ENCODE results near the gene SLC26A1. TPM values are rescaled to one million over a fixed set of nuclear protein-coding genes. Genes with fewer than 3 reads are reported as not detected.

Gene SLC26A1
- total and polyA plus RNA-seq, 2 experiments from 2014 or later: 0.22 to 1.8 TPM

- Histone ChIP-seq H3K9me2 (ENCODE audit: insufficient read depth) (no peaks in the 10 kb centered on the region), H2AFZ (no peak overlapping the region), H3K9me3 (ENCODE audit: low read depth) (no peaks in the 10 kb centered on the region), H3K79me2 (ENCODE audit: insufficient read depth) (no peaks in the 10 kb centered on the region), H3K4me2 (ENCODE audit: unreplicated experiment) (no peak overlapping the region), H3K9ac (no peak overlapping the region), H3K27ac (no peak overlapping the region), H4K20me1 (ENCODE audit: insufficient read depth) (no peaks in the 10 kb centered on the region), H3K4me3 (no peak overlapping the region), H3F3A (ENCODE audit: insufficient read depth) (no peaks in the 10 kb centered on the region; the same call in 1 of the 2 replicates), H3K27me3 (replicated peaks; ENCODE audit: insufficient read depth) (no peaks in the 10 kb centered on the region), H3K36me3 (ENCODE audit: low read depth) (no peaks in the 10 kb centered on the region), H3K4me1 (ENCODE audit: insufficient read depth) (no peaks in the 10 kb centered on the region)
- DNase-seq: no peak
- TF ChIP-seq EZH2phosphoT487 (IDR thresholded peaks at IDR 0.05; ENCODE audit: insufficient read depth, low read depth) (no peak), EZH2 (IDR thresholded peaks at IDR 0.05; ENCODE audit: insufficient read depth, poor library complexity, severe bottlenecking) (no peak)
- in situ Hi-C loops (cut with MboI): no loop called here
- WGBS, 2 experiments (ENCODE audit: low coverage in 1 of 2, low lambda C conversion rate in 2 of 2, missing lambda C conversion rate in 2 of 2): 92 to 95% methylated on average over 5 to 15 of the region's 17 CpGs
These were observed 34.9 kb downstream of the SLC26A1 start for GRCh38 chr4:958314-958665.

- no peak overlapping the region for H3K27ac ChIP-seq
- no peak overlapping the region for H2AFZ ChIP-seq
- H3K79me2 ChIP-seq (ENCODE audit: insufficient read depth): no peaks in the 10 kb centered on the region
- no peaks in the 10 kb centered on the region for H3K9me3 ChIP-seq (ENCODE audit: low read depth)
- H3K4me2 ChIP-seq (ENCODE audit: unreplicated experiment): no peak overlapping the region
- no peaks in the 10 kb centered on the region for H3K4me1 ChIP-seq (ENCODE audit: insufficient read depth)
- no peak overlapping the region for H3K4me3 ChIP-seq
- DNase-seq: no peak
- WGBS, 2 experiments (ENCODE audit: low coverage in 1 of 2, low lambda C conversion rate in 2 of 2, missing lambda C conversion rate in 2 of 2): 91 to 93% methylated on average over 45 of the region's 45 CpGs
- no peaks in the 10 kb centered on the region; the same call in 1 of the 2 replicates for H3F3A ChIP-seq (ENCODE audit: insufficient read depth)
- H3K9me2 ChIP-seq (ENCODE audit: insufficient read depth): no peaks in the 10 kb centered on the region
- H3K27me3 ChIP-seq (replicated peaks; ENCODE audit: insufficient read depth): no peaks in the 10 kb centered on the region
- in situ Hi-C loops (cut with MboI): no loop called here
- no peaks in the 10 kb centered on the region for H3K36me3 ChIP-seq (ENCODE audit: low read depth)
- H4K20me1 ChIP-seq (ENCODE audit: insufficient read depth): no peaks in the 10 kb centered on the region
- H3K9ac ChIP-seq: no peak overlapping the region
- TF ChIP-seq EZH2phosphoT487 (IDR thresholded peaks at IDR 0.05; ENCODE audit: insufficient read depth, low read depth) (no peak), EZH2 (IDR thresholded peaks at IDR 0.05; ENCODE audit: insufficient read depth, poor library complexity, severe bottlenecking) (no peak)
These were observed 35.5 kb downstream of the SLC26A1 start for GRCh38 chr4:957581-958313.

- in situ Hi-C loops (cut with MboI): no loop called here
- DNase-seq: no peak
- WGBS, 2 experiments (ENCODE audit: low coverage in 1 of 2, low lambda C conversion rate in 2 of 2, missing lambda C conversion rate in 2 of 2): 80% methylated on average over 8 of the region's 8 CpGs
These were observed 36.0 kb downstream of the SLC26A1 start for GRCh38 chr4:957231-957580.

GRCh38 chr4:956531-957230 lies 36.5 kb downstream of the SLC26A1 start:
- H3K79me2 ChIP-seq (ENCODE audit: insufficient read depth): no peaks in the 10 kb centered on the region
- no peak overlapping the region for H3K9ac ChIP-seq
- no peaks in the 10 kb centered on the region for H3K4me1 ChIP-seq (ENCODE audit: insufficient read depth)
- no peaks in the 10 kb centered on the region for H3K36me3 ChIP-seq (ENCODE audit: low read depth)
- H4K20me1 ChIP-seq (ENCODE audit: insufficient read depth): no peaks in the 10 kb centered on the region
- no peaks in the 10 kb centered on the region for H3K9me3 ChIP-seq (ENCODE audit: low read depth)
- no peaks in the 10 kb centered on the region for H3K9me2 ChIP-seq (ENCODE audit: insufficient read depth)
- H3K4me2 ChIP-seq (ENCODE audit: unreplicated experiment): no peak overlapping the region
- no peak overlapping the region for H2AFZ ChIP-seq
- no peak for TF ChIP-seq EZH2 (IDR thresholded peaks at IDR 0.05; ENCODE audit: insufficient read depth, poor library complexity, severe bottlenecking)
- TF ChIP-seq EZH2phosphoT487 (IDR thresholded peaks at IDR 0.05; ENCODE audit: insufficient read depth, low read depth): no peak
- no peaks in the 10 kb centered on the region; the same call in 1 of the 2 replicates for H3F3A ChIP-seq (ENCODE audit: insufficient read depth)
- in situ Hi-C loops (cut with MboI): no loop called here
- WGBS, 2 experiments (ENCODE audit: low coverage in 1 of 2, low lambda C conversion rate in 2 of 2, missing lambda C conversion rate in 2 of 2): 83% methylated on average over 14 of the region's 14 CpGs
- no peak for DNase-seq
- no peaks in the 10 kb centered on the region for H3K27me3 ChIP-seq (replicated peaks; ENCODE audit: insufficient read depth)
- no peak overlapping the region for H3K27ac ChIP-seq
- no peak overlapping the region for H3K4me3 ChIP-seq

More at GRCh38 chr4:957231-957580, 36.0 kb downstream of the SLC26A1 start:
- H3K9me2 ChIP-seq (ENCODE audit: insufficient read depth): no peaks in the 10 kb centered on the region
- no peak overlapping the region for H3K9ac ChIP-seq
- H4K20me1 ChIP-seq (ENCODE audit: insufficient read depth): no peaks in the 10 kb centered on the region
- H3F3A ChIP-seq (ENCODE audit: insufficient read depth): no peaks in the 10 kb centered on the region; the same call in 1 of the 2 replicates
- no peak overlapping the region for H3K27ac ChIP-seq
- no peak overlapping the region for H2AFZ ChIP-seq
- no peaks in the 10 kb centered on the region for H3K36me3 ChIP-seq (ENCODE audit: low read depth)
- H3K4me2 ChIP-seq (ENCODE audit: unreplicated experiment): no peak overlapping the region
- no peak overlapping the region for H3K4me3 ChIP-seq
- H3K27me3 ChIP-seq (replicated peaks; ENCODE audit: insufficient read depth): no peaks in the 10 kb centered on the region
- H3K4me1 ChIP-seq (ENCODE audit: insufficient read depth): no peaks in the 10 kb centered on the region
- no peaks in the 10 kb centered on the region for H3K79me2 ChIP-seq (ENCODE audit: insufficient read depth)
- H3K9me3 ChIP-seq (ENCODE audit: low read depth): no peaks in the 10 kb centered on the region
- TF ChIP-seq EZH2 (IDR thresholded peaks at IDR 0.05; ENCODE audit: insufficient read depth, poor library complexity, severe bottlenecking) (no peak), EZH2phosphoT487 (IDR thresholded peaks at IDR 0.05; ENCODE audit: insufficient read depth, low read depth) (no peak)
